ENCODE results near the gene ARID1B.

ARID1B gene

DNA sequence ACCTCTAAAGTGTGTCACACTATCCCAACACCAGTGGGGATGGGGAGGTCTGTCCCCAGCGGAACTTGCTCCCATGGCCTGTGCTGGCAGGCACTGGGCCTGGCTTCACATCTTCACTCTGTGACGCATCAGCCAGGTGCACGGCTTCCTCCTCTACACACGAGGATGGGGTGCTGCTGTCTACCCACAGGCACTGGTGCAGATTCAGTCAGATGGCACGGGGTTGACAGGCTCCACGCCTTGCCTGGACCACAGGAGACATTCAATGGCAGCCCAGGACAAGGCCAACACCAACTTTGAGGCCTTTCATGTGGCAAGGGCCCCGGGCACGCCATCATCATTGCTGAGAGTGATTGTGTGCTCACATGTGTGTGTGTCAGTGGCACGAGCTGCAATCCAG is 453.7 kb downstream of the ARID1B start:
- TF ChIP-seq, protein P1, sequence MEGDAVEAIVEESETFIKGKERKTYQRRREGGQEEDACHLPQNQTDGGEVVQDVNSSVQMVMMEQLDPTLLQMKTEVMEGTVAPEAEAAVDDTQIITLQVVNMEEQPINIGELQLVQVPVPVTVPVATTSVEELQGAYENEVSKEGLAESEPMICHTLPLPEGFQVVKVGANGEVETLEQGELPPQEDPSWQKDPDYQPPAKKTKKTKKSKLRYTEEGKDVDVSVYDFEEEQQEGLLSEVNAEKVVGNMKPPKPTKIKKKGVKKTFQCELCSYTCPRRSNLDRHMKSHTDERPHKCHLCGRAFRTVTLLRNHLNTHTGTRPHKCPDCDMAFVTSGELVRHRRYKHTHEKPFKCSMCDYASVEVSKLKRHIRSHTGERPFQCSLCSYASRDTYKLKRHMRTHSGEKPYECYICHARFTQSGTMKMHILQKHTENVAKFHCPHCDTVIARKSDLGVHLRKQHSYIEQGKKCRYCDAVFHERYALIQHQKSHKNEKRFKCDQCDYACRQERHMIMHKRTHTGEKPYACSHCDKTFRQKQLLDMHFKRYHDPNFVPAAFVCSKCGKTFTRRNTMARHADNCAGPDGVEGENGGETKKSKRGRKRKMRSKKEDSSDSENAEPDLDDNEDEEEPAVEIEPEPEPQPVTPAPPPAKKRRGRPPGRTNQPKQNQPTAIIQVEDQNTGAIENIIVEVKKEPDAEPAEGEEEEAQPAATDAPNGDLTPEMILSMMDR (IDR thresholded peaks at IDR 0.05; ENCODE audit: borderline replicate concordance, extremely low read depth, low read length, poor library complexity, severe bottlenecking) = no peak
- no peak for TF ChIP-seq EZH2 (IDR thresholded peaks at IDR 0.05; ENCODE audit: borderline replicate concordance, low read depth, low read length, severe bottlenecking)
- Histone ChIP-seq H3K9me3 (ENCODE audit: insufficient read depth, low read length, severe bottlenecking) (no peaks in the 10 kb centered on the region), H4K20me1 (ENCODE audit: insufficient read depth, low read length) (no peaks in the 10 kb centered on the region), H3K4me3 (ENCODE audit: low read depth in 1 of 2, low read length in 2 of 2) (no peak overlapping the region), H3K36me3 (ENCODE audit: insufficient read depth, low read length) (no peaks in the 10 kb centered on the region), H3K9ac (ENCODE audit: low read depth, low read length) (no peak overlapping the region), H3K4me2 (ENCODE audit: insufficient read depth, low read length) (no peak overlapping the region), H2AFZ (ENCODE audit: low read depth, low read length) (no peak overlapping the region), H3K79me2 (ENCODE audit: insufficient read depth, low read length) (no peaks in the 10 kb centered on the region), H3K27ac (ENCODE audit: low read length) (no peak overlapping the region), H3K4me1 (ENCODE audit: insufficient read depth, low read length) (no peaks in the 10 kb centered on the region), H3K27me3 (ENCODE audit: insufficient read depth, low read length, poor library complexity) (no peaks in the 10 kb centered on the region)
- DNase-seq = no peak
- no peak for ATAC-seq (ENCODE audit: insufficient read depth, low read depth)

DNA sequence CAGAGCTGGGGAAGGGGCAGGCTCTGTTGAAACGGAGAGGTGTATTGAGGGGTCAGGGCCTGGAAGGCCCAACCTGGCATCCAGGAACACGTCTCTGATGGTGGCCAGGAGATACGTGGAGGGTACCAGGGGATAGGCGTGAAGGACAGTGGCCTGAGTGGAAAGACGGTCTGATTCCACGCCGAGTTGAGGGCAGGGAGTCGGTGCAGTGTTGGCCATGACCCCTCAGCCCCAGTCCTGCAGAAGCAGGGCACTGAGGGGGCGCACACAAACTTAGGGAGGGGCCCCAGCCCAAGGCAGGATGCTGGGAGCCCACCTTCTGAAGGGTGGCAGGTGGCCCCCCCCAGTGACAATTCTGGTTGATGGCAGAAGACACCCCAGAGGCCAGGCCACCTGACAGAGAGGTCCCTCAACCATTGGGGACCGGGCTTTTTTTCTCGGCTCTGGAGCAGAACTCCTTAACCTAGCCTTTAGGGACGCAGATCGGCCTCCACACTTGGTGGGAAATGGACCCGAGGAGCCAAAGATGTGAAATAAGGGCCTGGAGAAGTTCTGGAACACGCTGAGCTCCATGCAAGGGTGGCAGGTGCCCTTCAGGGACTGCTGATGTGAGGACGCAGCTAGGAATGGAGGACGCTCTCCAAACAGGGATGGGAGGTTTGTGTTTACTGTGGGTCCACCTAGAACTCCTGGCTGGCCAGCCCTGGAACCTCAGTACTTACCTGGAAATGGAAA is 455.1 kb downstream of the ARID1B start:
- TF ChIP-seq EZH2 (IDR thresholded peaks at IDR 0.05; ENCODE audit: borderline replicate concordance, low read depth, low read length, severe bottlenecking) = no peak
- TF ChIP-seq, protein P1 (IDR thresholded peaks at IDR 0.05; ENCODE audit: borderline replicate concordance, extremely low read depth, low read length, poor library complexity, severe bottlenecking) = no peak
- no peak overlapping the region for H3K4me3 ChIP-seq (ENCODE audit: low read depth in 1 of 2, low read length in 2 of 2)
- ATAC-seq (ENCODE audit: insufficient read depth, low read depth) = no peak

GRCh38 chr6:157233156-157233555 is 456.0 kb downstream of the ARID1B start:
- Histone ChIP-seq H3K4me3 (ENCODE audit: low read depth in 1 of 2, low read length in 2 of 2) (no peak overlapping the region), H3K9ac (ENCODE audit: low read depth, low read length) (no peak overlapping the region), H3K27me3 (ENCODE audit: insufficient read depth, low read length, poor library complexity) (no peaks in the 10 kb centered on the region), H3K9me3 (ENCODE audit: insufficient read depth, low read length, severe bottlenecking) (no peaks in the 10 kb centered on the region), H4K20me1 (ENCODE audit: insufficient read depth, low read length) (no peaks in the 10 kb centered on the region), H3K36me3 (ENCODE audit: insufficient read depth, low read length) (no peaks in the 10 kb centered on the region), H3K4me2 (ENCODE audit: insufficient read depth, low read length) (no peak overlapping the region), H3K79me2 (ENCODE audit: insufficient read depth, low read length) (no peaks in the 10 kb centered on the region), H3K27ac (ENCODE audit: low read length) (no peak overlapping the region), H2AFZ (ENCODE audit: low read depth, low read length) (no peak overlapping the region), H3K4me1 (ENCODE audit: insufficient read depth, low read length) (no peaks in the 10 kb centered on the region)
- no peak for ATAC-seq (ENCODE audit: insufficient read depth, low read depth)
- DNase-seq = no peak
- no peak for TF ChIP-seq EZH2 (IDR thresholded peaks at IDR 0.05; ENCODE audit: borderline replicate concordance, low read depth, low read length, severe bottlenecking)
- TF ChIP-seq, protein P1 (IDR thresholded peaks at IDR 0.05; ENCODE audit: borderline replicate concordance, extremely low read depth, low read length, poor library complexity, severe bottlenecking) = no peak

More for the DNA sequence above, 455.1 kb downstream of the ARID1B start:
- Histone ChIP-seq H3K9me3 (ENCODE audit: insufficient read depth, low read length, severe bottlenecking) (no peaks in the 10 kb centered on the region), H3K27me3 (ENCODE audit: insufficient read depth, low read length, poor library complexity) (no peaks in the 10 kb centered on the region), H3K27ac (ENCODE audit: low read length) (no peak overlapping the region), H3K4me1 (ENCODE audit: insufficient read depth, low read length) (no peaks in the 10 kb centered on the region), H2AFZ (ENCODE audit: low read depth, low read length) (no peak overlapping the region), H3K4me2 (ENCODE audit: insufficient read depth, low read length) (no peak overlapping the region), H3K36me3 (ENCODE audit: insufficient read depth, low read length) (no peaks in the 10 kb centered on the region), H3K9ac (ENCODE audit: low read depth, low read length) (no peak overlapping the region), H4K20me1 (ENCODE audit: insufficient read depth, low read length) (no peaks in the 10 kb centered on the region), H3K79me2 (ENCODE audit: insufficient read depth, low read length) (no peaks in the 10 kb centered on the region)
- no peak for DNase-seq

Data from DND-41 (cell line).